D721Med (cell line): ENCODE results near the gene PSMD12.
"Not testable (repeated sequence)": the region's sequence is repeated elsewhere in the genome, so short reads cannot be mapped to it uniquely, and the experiment has no call there.

Source experiments
- DNase-seq: peaks from one replicate; pipeline ENCODE4 v3.0.0; 2011; ENCODE audit warnings: low spot score; ENCODE audit not compliant: insufficient read length
- FAIRE-seq: peaks from 2 replicates; lab custom pipeline; 2011; peaks lifted over from hg19 to GRCh38; lab: Jason Lieb, UNC
- CTCF ChIP-seq: IDR thresholded peaks from 2 replicates; pipeline ENCODE4 v1.5.1; 2012; ENCODE audit warnings: mild to moderate bottlenecking, control low read depth; ENCODE audit not compliant: insufficient read depth; ENCODE audit errors: missing control alignments

Gene PSMD12

GRCh38 chr17:67315865-67316264, 50.5 kb downstream of the PSMD12 start:
- DNase-seq (no peak), FAIRE-seq (no peak)
- no peak for TF ChIP-seq CTCF

- no peak for TF ChIP-seq CTCF
- FAIRE-seq, result no peak
- DNase-seq, result no peak
Observed at GRCh38 chr17:67312265-67312664, 54.1 kb downstream of the PSMD12 start.

- TF ChIP-seq CTCF, result no peak
- FAIRE-seq, result no peak
- no peak for DNase-seq
Observed at GRCh38 chr17:67311575-67311974, 54.8 kb downstream of the PSMD12 start.

- TF ChIP-seq CTCF, result no peak
- no peak for FAIRE-seq
- DNase-seq, result no peak
Observed at GRCh38 chr17:67310406-67310805, 56.0 kb downstream of the PSMD12 start.

GRCh38 chr17:67305446-67306235, 60.7 kb downstream of the PSMD12 start:
- not testable (repeated sequence) for DNase-seq, FAIRE-seq

GRCh38 chr17:67297454-67297960, 68.9 kb downstream of the PSMD12 start:
- no peak for TF ChIP-seq CTCF
- FAIRE-seq (no peak), DNase-seq (no peak)

- DNase-seq (no peak), FAIRE-seq (no peak)
- no peak for TF ChIP-seq CTCF
Observed at GRCh38 chr17:67294451-67295199, 71.8 kb downstream of the PSMD12 start.
